Right lobe of liver (tissue), 6 donors: Measurements from ENCODE around the gene KHDRBS2. TPM values are rescaled to one million over a fixed set of nuclear protein-coding genes. Genes with fewer than 3 reads are reported as not detected.

Experiments
- ATAC-seq, 4 donors: fragments of 200-7000 bp; cut with Tn5 transposase; one replicate each; pipeline ENCODE4 v1.9.1; 2020; ENCODE audit warnings: mild to moderate bottlenecking in 4 of 4, moderate library complexity in 4 of 4
- DNase-seq, 3 donors: peaks; one replicate each; pipeline ENCODE4 v3.0.0-alpha.2; 2020
- H3K27ac ChIP-seq, 3 donors: fragments of 200-600 bp; one replicate each; pipeline ENCODE4 v1.8.0; 2022
- H3K27me3 ChIP-seq, 2 donors: fragments of 200-600 bp; one replicate each; pipeline ENCODE4 v1.8.0; 2022
- H3K36me3 ChIP-seq, 4 donors: fragments of 200-600 bp; sonication (generic) in 1 of 4; one replicate each; pipeline versions ENCODE4 v1.5.1 to v1.8.0; 2017 to 2022; ENCODE audit warnings: control low read depth in 1 of 4
- H3K4me1 ChIP-seq, 4 donors: fragments of 200-600 bp; sonication (generic) in 1 of 4; one replicate each; pipeline versions ENCODE4 v1.5.1 to v1.8.0; 2017 to 2022; ENCODE audit warnings: control low read depth in 1 of 4
- H3K4me3 ChIP-seq, 3 donors: fragments of 200-600 bp; one replicate each; pipeline ENCODE4 v1.8.0; 2022
- H3K9me3 ChIP-seq, 4 donors: fragments of 200-600 bp; sonication (generic) in 1 of 4; one replicate each; pipeline versions ENCODE4 v1.5.1 to v1.8.0; 2017 to 2022; ENCODE audit warnings: control low read depth in 1 of 4
- CTCF ChIP-seq, 4 donors: fragments of 200-600 bp in 3 of 4; fragments of 450-650 bp in 1 of 4; IDR thresholded peaks; one replicate each; pipeline versions ENCODE4 v1.5.1 to v1.8.0; 2016 to 2022; ENCODE audit warnings: antibody characterized with exemption in 4 of 4, mild to moderate bottlenecking in 2 of 4
- POLR2A ChIP-seq: fragments of 450-650 bp; IDR thresholded peaks from one replicate; pipeline ENCODE4 v1.6.1; 2017; ENCODE audit warnings: antibody characterized with exemption, mild to moderate bottlenecking
- WGBS: methylation state at CpG from one replicate; pipeline ENCODE4 v1.1.6; 2018; ENCODE audit warnings: low coverage, low lambda C conversion rate; ENCODE audit not compliant: insufficient coverage; ENCODE audit errors: missing lambda C conversion rate; 5-methylcytosine and 5-hydroxymethylcytosine counted together
- intact Hi-C, 2 donors: fragments of 100-400 bp; cut with DNase I; formaldehyde crosslinking; loops; one replicate each; pipeline versions ENCODE4 v1.11.2 to v1.14.1; 2022
- long read RNA-seq: library from polyadenylated mRNA; unstranded; transcript quantifications from one replicate; pipeline ENCODE4 v2.0.0, GENCODE V29; 2019
- total RNA-seq, 6 experiments: library from RNA; depleted of rRNA in 2 of 6; stranded (reverse); fragments of >200 nt in 2 of 6; fragmentation: NEBNext Ultra II Directional in 3 of 6; extraction: Animal tissue kit (Norgen Biotek cat#: 25700) in 3 of 6; gene quantifications; one replicate each; pipeline versions ENCODE4 v1.1.0 to v1.2.4, GENCODE V29; 2016 to 2023
- donor health status: DM: no; HTN: yes; CAD: no.
- donor health status: DM: no; HTN: no; CAD: no.
- donor health status: DM: no; HTN: no; CAD: no.
- donor health status: DM: no; HTN: yes; CAD: no.
- donor health status: DM: no; HTN: yes; CAD: no.

The KHDRBS2 gene
- total RNA-seq: under 1 TPM in 1 of 6 experiments, not detected in 5; 0.43 TPM
- long read RNA-seq: 0 reads

DNA sequence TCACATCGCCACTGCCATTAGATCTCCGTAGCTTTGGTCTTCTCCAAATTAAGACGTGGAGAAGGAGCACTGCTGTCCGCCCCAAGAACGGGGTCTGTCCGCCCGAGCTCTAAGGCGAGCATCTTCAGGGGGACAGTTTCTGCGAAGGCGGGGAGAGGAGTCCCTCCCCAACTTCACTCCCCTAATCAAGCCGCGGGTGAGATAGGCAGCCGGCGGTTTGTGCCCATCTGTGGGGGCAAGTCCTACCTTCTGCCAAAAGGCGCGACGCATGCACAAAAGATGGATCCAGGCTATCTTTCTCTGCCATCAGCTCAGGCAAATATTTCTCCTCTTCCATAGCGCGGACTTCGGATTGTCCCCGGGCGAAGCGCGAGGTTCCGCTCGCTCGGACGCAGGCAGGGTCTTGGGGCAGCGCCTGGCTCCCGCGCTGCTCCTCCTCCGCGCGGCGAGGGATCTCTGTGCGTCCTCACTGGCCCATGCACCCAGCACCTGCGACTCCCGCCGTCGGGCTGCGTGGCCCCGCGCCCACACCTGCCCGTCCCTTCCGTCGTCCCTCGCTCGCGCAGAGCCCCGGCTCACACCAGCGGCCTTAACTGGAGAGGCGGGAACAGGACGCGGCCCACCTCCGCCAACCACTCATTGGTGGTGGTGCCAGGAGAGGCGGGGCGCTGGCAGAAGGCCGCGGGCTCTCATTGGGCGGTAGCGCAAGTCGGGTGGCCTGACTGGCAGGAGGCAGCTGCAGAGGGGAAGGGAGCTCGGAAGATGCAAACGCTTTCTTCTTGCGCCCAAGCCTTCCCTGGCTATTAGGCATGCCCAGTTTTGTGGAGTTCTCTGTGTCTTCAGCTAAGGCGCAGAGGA is at the start of gene KHDRBS2:
Gene KHDRBS2 (minus strand): TSS at position 614 of the 858 bp plus-strand sequence.
- ATAC-seq (peak; percentile 99), DNase-seq (peak; percentile 71 to 84 (median 83))
- WGBS: 2% methylated on average over 11 of the region's 66 CpGs
- TF ChIP-seq CTCF (IDR thresholded peaks at IDR 0.05) (no peak), POLR2A (no peak)
- H3K27me3 ChIP-seq: no peaks in the 10 kb centered on the region
- H3K4me1 ChIP-seq: no peaks in the 10 kb centered on the region
- no peaks in the 10 kb centered on the region for H3K9me3 ChIP-seq
- H3K4me3 ChIP-seq: peak within 1 kb of the TSS; percentile 21 to 38 (median 21)
- H3K27ac ChIP-seq: no peak within 1 kb of the TSS
- no peaks in the 10 kb centered on the region for H3K36me3 ChIP-seq
- intact Hi-C loops: no loop called here

GRCh38 chr6:62328607-62329006 is 42.6 kb upstream of the KHDRBS2 start:
- no peak for ATAC-seq
- Histone ChIP-seq H3K9me3 (no peaks in the 10 kb centered on the region), H3K27ac (no peak overlapping the region), H3K27me3 (no peaks in the 10 kb centered on the region), H3K4me1 (no peaks in the 10 kb centered on the region), H3K4me3 (no peak overlapping the region), H3K36me3 (no peaks in the 10 kb centered on the region)
- TF ChIP-seq CTCF (IDR thresholded peaks at IDR 0.05) (no peak), POLR2A (no peak)
- no peak for DNase-seq
- WGBS: 56% methylated on average over 2 of the region's 2 CpGs
- intact Hi-C loops: no loop called here

GRCh38 chr6:62324834-62325233 is 38.8 kb upstream of the KHDRBS2 start:
- no peak for TF ChIP-seq POLR2A
- TF ChIP-seq CTCF (IDR thresholded peaks at IDR 0.05): no peak

GRCh38 chr6:62323818-62324431 is 37.9 kb upstream of the KHDRBS2 start:
- ATAC-seq: no peak

More at GRCh38 chr6:62324834-62325233, 38.8 kb upstream of the KHDRBS2 start:
- Histone ChIP-seq H3K4me3 (no peak overlapping the region), H3K4me1 (no peaks in the 10 kb centered on the region), H3K36me3 (no peaks in the 10 kb centered on the region), H3K27ac (no peak overlapping the region), H3K27me3 (no peaks in the 10 kb centered on the region), H3K9me3 (no peaks in the 10 kb centered on the region)
- no peak for DNase-seq
- WGBS: 20% methylated on average over 4 of the region's 4 CpGs
- peak in 2 of 4 donors; percentile 26 to 53 for ATAC-seq
- intact Hi-C loops: no loop called here

More at GRCh38 chr6:62323818-62324431, 37.9 kb upstream of the KHDRBS2 start:
- 55% methylated on average over 7 of the region's 7 CpGs for WGBS
- H3K27ac ChIP-seq: no peak overlapping the region
- H3K9me3 ChIP-seq: no peaks in the 10 kb centered on the region
- no peaks in the 10 kb centered on the region for H3K4me1 ChIP-seq
- intact Hi-C loops: no loop called here
- TF ChIP-seq CTCF (IDR thresholded peaks at IDR 0.05): no peak
- TF ChIP-seq POLR2A: no peak
- no peaks in the 10 kb centered on the region for H3K27me3 ChIP-seq
- no peak overlapping the region for H3K4me3 ChIP-seq
- DNase-seq: no peak
- no peaks in the 10 kb centered on the region for H3K36me3 ChIP-seq
